Measurements from ENCODE around the gene LRRC1.

DNA sequence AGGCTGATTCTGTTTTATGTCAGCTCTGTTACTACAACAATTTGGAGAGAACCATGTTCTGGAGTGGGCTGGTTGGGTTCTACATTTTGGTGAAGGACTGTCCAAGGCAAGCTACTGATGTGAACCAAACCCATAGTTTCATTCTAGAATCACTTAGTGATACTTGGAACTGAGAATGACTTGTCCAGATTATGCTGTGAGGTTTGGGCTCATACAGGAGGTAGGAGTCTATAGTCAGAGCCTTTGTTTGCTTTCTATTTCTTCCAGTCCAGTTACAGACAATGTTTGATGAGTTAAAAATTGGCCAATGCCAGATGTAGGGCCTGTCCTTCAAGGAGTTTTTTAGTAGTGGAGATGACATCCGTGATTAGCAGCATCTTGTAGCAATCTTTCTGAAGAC lies 97.9 kb downstream of the LRRC1 start:
- no peak for TF ChIP-seq EZH2phosphoT487 (IDR thresholded peaks at IDR 0.05; ENCODE audit: unreplicated experiment)
- TF ChIP-seq, protein P1, sequence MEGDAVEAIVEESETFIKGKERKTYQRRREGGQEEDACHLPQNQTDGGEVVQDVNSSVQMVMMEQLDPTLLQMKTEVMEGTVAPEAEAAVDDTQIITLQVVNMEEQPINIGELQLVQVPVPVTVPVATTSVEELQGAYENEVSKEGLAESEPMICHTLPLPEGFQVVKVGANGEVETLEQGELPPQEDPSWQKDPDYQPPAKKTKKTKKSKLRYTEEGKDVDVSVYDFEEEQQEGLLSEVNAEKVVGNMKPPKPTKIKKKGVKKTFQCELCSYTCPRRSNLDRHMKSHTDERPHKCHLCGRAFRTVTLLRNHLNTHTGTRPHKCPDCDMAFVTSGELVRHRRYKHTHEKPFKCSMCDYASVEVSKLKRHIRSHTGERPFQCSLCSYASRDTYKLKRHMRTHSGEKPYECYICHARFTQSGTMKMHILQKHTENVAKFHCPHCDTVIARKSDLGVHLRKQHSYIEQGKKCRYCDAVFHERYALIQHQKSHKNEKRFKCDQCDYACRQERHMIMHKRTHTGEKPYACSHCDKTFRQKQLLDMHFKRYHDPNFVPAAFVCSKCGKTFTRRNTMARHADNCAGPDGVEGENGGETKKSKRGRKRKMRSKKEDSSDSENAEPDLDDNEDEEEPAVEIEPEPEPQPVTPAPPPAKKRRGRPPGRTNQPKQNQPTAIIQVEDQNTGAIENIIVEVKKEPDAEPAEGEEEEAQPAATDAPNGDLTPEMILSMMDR (conservative IDR thresholded peaks at IDR 0.05; ENCODE audit: low read depth in 2 of 2), result no peak
- TF ChIP-seq, protein P2, sequence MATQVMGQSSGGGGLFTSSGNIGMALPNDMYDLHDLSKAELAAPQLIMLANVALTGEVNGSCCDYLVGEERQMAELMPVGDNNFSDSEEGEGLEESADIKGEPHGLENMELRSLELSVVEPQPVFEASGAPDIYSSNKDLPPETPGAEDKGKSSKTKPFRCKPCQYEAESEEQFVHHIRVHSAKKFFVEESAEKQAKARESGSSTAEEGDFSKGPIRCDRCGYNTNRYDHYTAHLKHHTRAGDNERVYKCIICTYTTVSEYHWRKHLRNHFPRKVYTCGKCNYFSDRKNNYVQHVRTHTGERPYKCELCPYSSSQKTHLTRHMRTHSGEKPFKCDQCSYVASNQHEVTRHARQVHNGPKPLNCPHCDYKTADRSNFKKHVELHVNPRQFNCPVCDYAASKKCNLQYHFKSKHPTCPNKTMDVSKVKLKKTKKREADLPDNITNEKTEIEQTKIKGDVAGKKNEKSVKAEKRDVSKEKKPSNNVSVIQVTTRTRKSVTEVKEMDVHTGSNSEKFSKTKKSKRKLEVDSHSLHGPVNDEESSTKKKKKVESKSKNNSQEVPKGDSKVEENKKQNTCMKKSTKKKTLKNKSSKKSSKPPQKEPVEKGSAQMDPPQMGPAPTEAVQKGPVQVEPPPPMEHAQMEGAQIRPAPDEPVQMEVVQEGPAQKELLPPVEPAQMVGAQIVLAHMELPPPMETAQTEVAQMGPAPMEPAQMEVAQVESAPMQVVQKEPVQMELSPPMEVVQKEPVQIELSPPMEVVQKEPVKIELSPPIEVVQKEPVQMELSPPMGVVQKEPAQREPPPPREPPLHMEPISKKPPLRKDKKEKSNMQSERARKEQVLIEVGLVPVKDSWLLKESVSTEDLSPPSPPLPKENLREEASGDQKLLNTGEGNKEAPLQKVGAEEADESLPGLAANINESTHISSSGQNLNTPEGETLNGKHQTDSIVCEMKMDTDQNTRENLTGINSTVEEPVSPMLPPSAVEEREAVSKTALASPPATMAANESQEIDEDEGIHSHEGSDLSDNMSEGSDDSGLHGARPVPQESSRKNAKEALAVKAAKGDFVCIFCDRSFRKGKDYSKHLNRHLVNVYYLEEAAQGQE (IDR thresholded peaks at IDR 0.05; ENCODE audit: unreplicated experiment), result no peak
- no peak for TF ChIP-seq JUNB (IDR thresholded peaks at IDR 0.05; ENCODE audit: unreplicated experiment)
- no peak for TF ChIP-seq CREB1 (CRISPR knock-in tag; IDR thresholded peaks at IDR 0.05; ENCODE audit: low read depth)
- TF ChIP-seq EZH2 (IDR thresholded peaks at IDR 0.05; ENCODE audit: low read depth, unreplicated experiment), result no peak
